B cell (primary cell): ENCODE results near the gene RNH1. TPM values are rescaled to one million over a fixed set of nuclear protein-coding genes. Genes with fewer than 3 reads are reported as not detected.

Experiments used
- ATAC-seq: fragments of 200-7000 bp; cut with Tn5 transposase; one replicate; pipeline ENCODE4 v1.10.0; 2021; ENCODE audit warnings: low read depth, mild to moderate bottlenecking, moderate number of reproducible peaks, moderate library complexity
- CTCF ChIA-PET: fragments of 350-600 bp; sonication (Branson Sonifier 250); formaldehyde crosslinking; loops from one replicate; lab custom pipeline; 2021; ENCODE audit warnings: antibody characterized with exemption, inconsistent platforms; lab: Charles Lee
- POLR2A ChIA-PET: fragments of 350-600 bp; sonication (Branson Sonifier 250); formaldehyde crosslinking; loops from one replicate; lab custom pipeline; 2021; ENCODE audit warnings: antibody characterized with exemption; lab: Charles Lee
- DNase-seq: peaks from one replicate; pipeline ENCODE4 v3.0.0; 2013
- H2AFZ ChIP-seq: 2 replicates; pipeline ENCODE4 v1.6.1; 2012; ENCODE audit warnings: mild to moderate bottlenecking, low read depth, low read length; ENCODE audit not compliant: insufficient read depth, poor library complexity, severe bottlenecking
- H3K27ac ChIP-seq, 2 donors: 1 replicate in 1 of 2; 2 replicates in 1 of 2; pipeline ENCODE4 v1.5.1; 2012 to 2013; ENCODE audit warnings: low read length in 2 of 2, mild to moderate bottlenecking in 2 of 2, moderate library complexity in 1 of 2
- H3K27me3 ChIP-seq, 4 experiments: fragments of 200-600 bp in 1 of 4; sonication (generic) in 1 of 4; replicated peaks in 1 of 4; 1 replicate in 2 of 4; 2 replicates in 2 of 4; pipeline versions ENCODE4 v1.6.1 to v1.7.0; 2013 to 2016; ENCODE audit warnings: low read length in 3 of 4, mild to moderate bottlenecking in 2 of 4, mixed read lengths in 1 of 4, moderate library complexity in 1 of 4; ENCODE audit not compliant: insufficient read depth in 4 of 4, control insufficient read depth in 3 of 4; ENCODE audit errors: control extremely low read depth in 1 of 4
- H3K36me3 ChIP-seq, 2 experiments: replicated peaks in 1 of 2; 1 replicate in 1 of 2; 2 replicates in 1 of 2; pipeline versions ENCODE4 v1.6.1 to v1.7.1; 2013; ENCODE audit warnings: low read length in 1 of 2; ENCODE audit not compliant: insufficient read depth in 2 of 2, control insufficient read depth in 1 of 2; ENCODE audit errors: control extremely low read depth in 1 of 2, extremely low read depth in 1 of 2
- H3K4me1 ChIP-seq, 2 donors: fragments of 200-600 bp in 1 of 2; sonication (generic) in 1 of 2; 1 replicate in 1 of 2; 2 replicates in 1 of 2; pipeline versions ENCODE4 v1.5.1 to v1.6.1; 2013 to 2017; ENCODE audit warnings: low read length in 2 of 2; ENCODE audit not compliant: control insufficient read depth in 2 of 2, insufficient read depth in 2 of 2
- H3K4me2 ChIP-seq: replicated peaks from 2 replicates; pipeline ENCODE3; 2012; ENCODE audit warnings: mild to moderate bottlenecking, low read depth, low read length; ENCODE audit not compliant: poor library complexity, severe bottlenecking
- H3K4me3 ChIP-seq, 5 experiments: fragments of 200-600 bp in 1 of 5; sonication (generic) in 1 of 5; 1 replicate in 3 of 5; 2 replicates in 2 of 5; pipeline versions ENCODE4 v1.5.1 to v1.7.0; 2011 to 2016; ENCODE audit warnings: low read length in 4 of 5, mild to moderate bottlenecking in 4 of 5, low read depth in 2 of 5, control low read depth in 1 of 5, moderate library complexity in 1 of 5; ENCODE audit not compliant: insufficient read depth in 1 of 5; ENCODE audit errors: control extremely low read depth in 1 of 5, extremely low read depth in 1 of 5
- H3K79me2 ChIP-seq: fragments of 200-600 bp; sonication (generic); one replicate; pipeline ENCODE4 v1.6.0; 2016; ENCODE audit warnings: low read length; ENCODE audit not compliant: control insufficient read depth, insufficient read depth
- H3K9ac ChIP-seq: fragments of 200-600 bp; sonication (generic); 2 replicates; pipeline ENCODE4 v1.6.1; 2017; ENCODE audit warnings: mild to moderate bottlenecking, low read length, moderate library complexity
- H3K9me3 ChIP-seq, 3 donors: one replicate each; pipeline versions ENCODE4 v1.6.1 to v1.7.1; 2013; ENCODE audit warnings: low read length in 2 of 3; ENCODE audit not compliant: control insufficient read depth in 2 of 3, insufficient read depth in 1 of 3; ENCODE audit errors: control extremely low read depth in 1 of 3
- H4K20me1 ChIP-seq: 2 replicates; pipeline ENCODE4 v1.6.0; 2012; ENCODE audit warnings: mild to moderate bottlenecking, low read length; ENCODE audit not compliant: insufficient read depth, control insufficient read depth, poor library complexity, severe bottlenecking
- H3K27ac Mint-ChIP-seq: one replicate; pipeline ENCODE4 v1.8.0; 2021; ENCODE audit warnings: mixed read lengths
- H3K27me3 Mint-ChIP-seq: one replicate; pipeline ENCODE4 v1.8.0; 2021; ENCODE audit warnings: mixed read lengths
- H3K4me1 Mint-ChIP-seq: one replicate; pipeline ENCODE4 v1.8.0; 2021; ENCODE audit warnings: mixed read lengths
- H3K4me3 Mint-ChIP-seq: one replicate; pipeline ENCODE4 v1.8.0; 2021; ENCODE audit warnings: mixed read lengths
- H3K9me3 Mint-ChIP-seq: one replicate; pipeline ENCODE4 v1.8.0; 2022; ENCODE audit warnings: mixed read lengths; ENCODE audit not compliant: insufficient read depth
- EZH2 ChIP-seq: IDR thresholded peaks from 2 replicates; pipeline ENCODE4 v1.6.1; 2012; ENCODE audit warnings: borderline replicate concordance, low read depth, mild to moderate bottlenecking, moderate library complexity, low read length; ENCODE audit not compliant: insufficient read depth, poor library complexity, severe bottlenecking
- WGBS: methylation state at CpG from one replicate; pipeline ENCODE4 v1.1.5; 2013; ENCODE audit warnings: missing lambda C conversion rate; ENCODE audit not compliant: insufficient coverage; 5-methylcytosine and 5-hydroxymethylcytosine counted together
- intact Hi-C: fragments of 100-400 bp; cut with micrococcal nuclease; formaldehyde crosslinking; loops from one replicate; pipeline ENCODE4 v1.10.0; 2022
- polyA plus RNA-seq: library from polyadenylated mRNA; depleted of rRNA; stranded (reverse); fragments of >200 nt; gene quantifications from 2 replicates; pipeline ENCODE4 v1.2.3, GENCODE V29; 2012
- total RNA-seq, 2 donors: library from RNA; stranded (reverse); fragments of 120-200 nt in 1 of 2; gene quantifications; 1 replicate in 1 of 2; 2 replicates in 1 of 2; pipeline versions ENCODE4 v1.2.3 to v1.2.4, GENCODE V29; 2013 to 2022
- TF ChIP-seq, protein P1 (sequence below): fragments of 200-600 bp; IDR thresholded peaks from one replicate; pipeline ENCODE4 v1.8.0; 2022; ENCODE audit warnings: antibody characterized with exemption, mild to moderate bottlenecking

Gene RNH1
- total and polyA plus RNA-seq, 2 donors (not counting 1 experiment from before 2014, with no cell fraction given): 81.0 to 159 TPM

DNA sequence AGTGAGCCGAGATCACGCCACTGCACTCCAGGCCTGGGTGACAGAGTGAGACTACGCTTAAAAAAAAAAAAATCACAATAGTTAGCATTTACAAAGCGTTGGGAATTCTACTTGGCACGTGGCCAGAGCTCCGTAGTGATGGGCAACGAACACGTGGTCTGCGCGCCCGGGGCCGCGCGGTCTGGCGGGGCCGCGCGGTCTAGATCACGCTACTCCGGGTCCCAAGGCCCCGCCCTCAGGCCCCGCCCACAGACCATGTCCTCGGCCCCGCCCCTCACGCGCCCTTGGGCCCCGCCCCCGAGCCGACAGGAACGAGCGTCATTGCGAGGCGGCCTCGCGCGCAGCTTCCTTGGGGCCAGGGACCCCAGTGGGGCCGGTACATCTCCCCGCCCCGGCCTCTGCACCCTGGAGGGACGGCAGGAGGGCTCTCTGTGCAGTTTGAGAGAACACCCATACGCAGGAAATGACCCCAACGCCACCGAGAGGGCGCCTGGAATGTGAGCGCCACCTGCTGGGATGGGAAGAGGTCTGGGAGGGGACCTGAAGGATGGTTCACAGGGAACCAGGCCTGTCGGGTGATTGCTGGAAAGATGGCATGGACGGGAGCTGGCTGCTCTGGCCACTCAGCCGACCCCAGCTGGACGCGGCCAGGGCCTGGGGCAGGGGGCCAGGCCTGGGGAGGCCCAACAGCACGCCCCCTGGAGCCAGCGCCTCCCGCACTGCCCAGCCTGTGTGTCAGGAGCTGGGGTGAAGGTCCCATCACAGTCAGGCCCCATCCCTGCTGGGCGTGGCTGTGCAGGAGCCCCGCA lies 58.9 kb downstream of the RNH1 start:
- no peaks in the 10 kb centered on the region for H3K27me3 ChIP-seq
- peak; percentile 95 for DNase-seq
- H4K20me1 ChIP-seq: no peaks in the 10 kb centered on the region
- intact Hi-C loops: loop anchor here (1.0 to 2.0 kb wide), 5 partner anchors 33 to 317 kb away; partner anchors contain the start of gene SIGIRR
- H3K9me3 ChIP-seq: no peaks in the 10 kb centered on the region
- CTCF ChIA-PET: interaction anchor here (0.7 to 4.8 kb wide), 17 partner anchors 8 to 240 kb away, joined by 3 to 34 read pairs (median 7); partner anchors contain the start of genes BET1L, IFITM2, RIC8A and RNH1
- H3K27ac ChIP-seq: peak overlapping the region; percentile 88 to 93
- TF ChIP-seq EZH2: no peak
- TF ChIP-seq, protein P1, sequence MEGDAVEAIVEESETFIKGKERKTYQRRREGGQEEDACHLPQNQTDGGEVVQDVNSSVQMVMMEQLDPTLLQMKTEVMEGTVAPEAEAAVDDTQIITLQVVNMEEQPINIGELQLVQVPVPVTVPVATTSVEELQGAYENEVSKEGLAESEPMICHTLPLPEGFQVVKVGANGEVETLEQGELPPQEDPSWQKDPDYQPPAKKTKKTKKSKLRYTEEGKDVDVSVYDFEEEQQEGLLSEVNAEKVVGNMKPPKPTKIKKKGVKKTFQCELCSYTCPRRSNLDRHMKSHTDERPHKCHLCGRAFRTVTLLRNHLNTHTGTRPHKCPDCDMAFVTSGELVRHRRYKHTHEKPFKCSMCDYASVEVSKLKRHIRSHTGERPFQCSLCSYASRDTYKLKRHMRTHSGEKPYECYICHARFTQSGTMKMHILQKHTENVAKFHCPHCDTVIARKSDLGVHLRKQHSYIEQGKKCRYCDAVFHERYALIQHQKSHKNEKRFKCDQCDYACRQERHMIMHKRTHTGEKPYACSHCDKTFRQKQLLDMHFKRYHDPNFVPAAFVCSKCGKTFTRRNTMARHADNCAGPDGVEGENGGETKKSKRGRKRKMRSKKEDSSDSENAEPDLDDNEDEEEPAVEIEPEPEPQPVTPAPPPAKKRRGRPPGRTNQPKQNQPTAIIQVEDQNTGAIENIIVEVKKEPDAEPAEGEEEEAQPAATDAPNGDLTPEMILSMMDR: peak; percentile 74
- Mint-ChIP-seq H3K27ac (peak overlapping the region; percentile 96), H3K27me3 (no peaks in the 10 kb centered on the region), H3K4me1 (peaks cover 26% of the 10 kb centered on the region), H3K9me3 (no peaks in the 10 kb centered on the region), H3K4me3 (peak overlapping the region; percentile 98)
- peak overlapping the region; percentile 91 for H2AFZ ChIP-seq
- POLR2A ChIA-PET: interaction anchor here (0.6 to 2.8 kb wide), 8 partner anchors 31 to 241 kb away, joined by 3 to 23 read pairs (median 4); partner anchors contain the start of genes BET1L, HRAS, RIC8A and RNH1
- peak; percentile 73 for ATAC-seq
- 4% methylated on average over 53 of the region's 55 CpGs for WGBS
- peak overlapping the region; percentile 83 for H3K9ac ChIP-seq
- peaks cover 29 to 43% of the 10 kb centered on the region in 2 donors for H3K4me1 ChIP-seq
- H3K36me3 ChIP-seq: no peaks in the 10 kb centered on the region
- H3K79me2 ChIP-seq: peaks cover 25% of the 10 kb centered on the region
- H3K4me2 ChIP-seq: peak overlapping the region; percentile 90
- H3K4me3 ChIP-seq: peak overlapping the region; percentile 53 to 85 (median 69)

DNA sequence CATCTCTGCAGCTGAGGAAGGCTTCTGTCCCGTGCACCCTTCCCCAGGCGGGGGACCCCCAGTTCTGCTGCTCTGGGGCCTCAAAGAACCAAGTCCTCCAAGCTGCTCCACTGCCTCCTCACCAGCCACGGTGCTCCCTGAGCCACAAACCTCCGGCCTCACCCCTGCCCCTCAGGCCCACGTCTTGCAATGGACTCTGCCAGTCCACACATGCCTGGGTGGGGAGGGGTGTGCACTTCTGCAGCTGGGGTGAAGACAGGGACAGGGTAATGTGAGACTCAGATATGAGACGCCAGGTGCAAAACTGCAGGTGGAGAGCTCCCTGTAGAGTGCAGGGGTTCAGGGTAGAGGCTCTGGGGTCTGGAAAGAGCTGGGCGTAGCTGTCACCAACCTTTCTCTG lies 60.2 kb downstream of the RNH1 start:
- 98% methylated on average over 4 of the region's 7 CpGs for WGBS
- Histone ChIP-seq H3K9me3 (no peaks in the 10 kb centered on the region), H3K27me3 (no peaks in the 10 kb centered on the region), H2AFZ (no peak overlapping the region), H4K20me1 (no peaks in the 10 kb centered on the region), H3K79me2 (peaks cover 25% of the 10 kb centered on the region), H3K27ac (no peak overlapping the region), H3K4me2 (no peak overlapping the region), H3K4me1 (peaks cover 23 to 37% of the 10 kb centered on the region in 2 donors), H3K36me3 (no peaks in the 10 kb centered on the region), H3K4me3 (no peak overlapping the region), H3K9ac (no peak overlapping the region)
- Mint-ChIP-seq H3K9me3 (no peaks in the 10 kb centered on the region), H3K27ac (no peak overlapping the region), H3K4me1 (peaks cover 22% of the 10 kb centered on the region), H3K27me3 (no peaks in the 10 kb centered on the region), H3K4me3 (no peak overlapping the region)
- ChIA-PET POLR2A (interaction anchor here (0.5 to 2.8 kb wide), 3 partner anchors 40 to 238 kb away, joined by 3 to 23 read pairs (median 3); no protein-coding TSS in a partner anchor), CTCF (interaction anchor here (3.2 kb wide), 1 partner anchor 196 kb away, joined by 18 read pairs; no protein-coding TSS in a partner anchor)
- no peak for ATAC-seq
- TF ChIP-seq, protein P1: no peak
- no peak for TF ChIP-seq EZH2
- no peak for DNase-seq
- intact Hi-C loops: no loop called here
